HG03521 (cell line): Measurements from ENCODE around the gene FHIP1A.

Experiments used
- ATAC-seq: cut with Tn5 transposase; IDR thresholded peaks from one replicate; pipeline ENCODE4 v1.9.1; 2021; ENCODE audit warnings: mild to moderate bottlenecking, moderate library complexity; ENCODE audit not compliant: unreplicated experiment

FHIP1A gene

GRCh38 chr4:151454513-151454912 is 45.5 kb downstream of the FHIP1A start:
- no peak for ATAC-seq

- no peak for ATAC-seq
Measured at GRCh38 chr4:151455212-151455611, 46.2 kb downstream of the FHIP1A start.

GRCh38 chr4:151458148-151458547 is 49.2 kb downstream of the FHIP1A start:
- ATAC-seq, result no peak
